B cell (primary cell): Measurements from ENCODE around the gene PTS. TPM values are rescaled to one million over a fixed set of nuclear protein-coding genes. Genes with fewer than 3 reads are reported as not detected.

Experiments used
- ATAC-seq: fragments of 200-7000 bp; cut with Tn5 transposase; one replicate; pipeline ENCODE4 v1.10.0; 2021; ENCODE audit warnings: low read depth, mild to moderate bottlenecking, moderate number of reproducible peaks, moderate library complexity
- CTCF ChIA-PET: fragments of 350-600 bp; sonication (Branson Sonifier 250); formaldehyde crosslinking; loops from one replicate; lab custom pipeline; 2021; ENCODE audit warnings: antibody characterized with exemption, inconsistent platforms; lab: Charles Lee
- POLR2A ChIA-PET: fragments of 350-600 bp; sonication (Branson Sonifier 250); formaldehyde crosslinking; loops from one replicate; lab custom pipeline; 2021; ENCODE audit warnings: antibody characterized with exemption; lab: Charles Lee
- DNase-seq: peaks from one replicate; pipeline ENCODE4 v3.0.0; 2013
- H2AFZ ChIP-seq: 2 replicates; pipeline ENCODE4 v1.6.1; 2012; ENCODE audit warnings: mild to moderate bottlenecking, low read depth, low read length; ENCODE audit not compliant: insufficient read depth, poor library complexity, severe bottlenecking
- H3K27ac ChIP-seq, 2 donors: 1 replicate in 1 of 2; 2 replicates in 1 of 2; pipeline ENCODE4 v1.5.1; 2012 to 2013; ENCODE audit warnings: low read length in 2 of 2, mild to moderate bottlenecking in 2 of 2, moderate library complexity in 1 of 2
- H3K27me3 ChIP-seq, 4 experiments: fragments of 200-600 bp in 1 of 4; sonication (generic) in 1 of 4; replicated peaks in 1 of 4; 1 replicate in 2 of 4; 2 replicates in 2 of 4; pipeline versions ENCODE4 v1.6.1 to v1.7.0; 2013 to 2016; ENCODE audit warnings: low read length in 3 of 4, mild to moderate bottlenecking in 2 of 4, mixed read lengths in 1 of 4, moderate library complexity in 1 of 4; ENCODE audit not compliant: insufficient read depth in 4 of 4, control insufficient read depth in 3 of 4; ENCODE audit errors: control extremely low read depth in 1 of 4
- H3K36me3 ChIP-seq, 2 experiments: replicated peaks in 1 of 2; 1 replicate in 1 of 2; 2 replicates in 1 of 2; pipeline versions ENCODE4 v1.6.1 to v1.7.1; 2013; ENCODE audit warnings: low read length in 1 of 2; ENCODE audit not compliant: insufficient read depth in 2 of 2, control insufficient read depth in 1 of 2; ENCODE audit errors: control extremely low read depth in 1 of 2, extremely low read depth in 1 of 2
- H3K4me1 ChIP-seq, 2 donors: fragments of 200-600 bp in 1 of 2; sonication (generic) in 1 of 2; 1 replicate in 1 of 2; 2 replicates in 1 of 2; pipeline versions ENCODE4 v1.5.1 to v1.6.1; 2013 to 2017; ENCODE audit warnings: low read length in 2 of 2; ENCODE audit not compliant: control insufficient read depth in 2 of 2, insufficient read depth in 2 of 2
- H3K4me2 ChIP-seq: replicated peaks from 2 replicates; pipeline ENCODE3; 2012; ENCODE audit warnings: mild to moderate bottlenecking, low read depth, low read length; ENCODE audit not compliant: poor library complexity, severe bottlenecking
- H3K4me3 ChIP-seq, 5 experiments: fragments of 200-600 bp in 1 of 5; sonication (generic) in 1 of 5; 1 replicate in 3 of 5; 2 replicates in 2 of 5; pipeline versions ENCODE4 v1.5.1 to v1.7.0; 2011 to 2016; ENCODE audit warnings: low read length in 4 of 5, mild to moderate bottlenecking in 4 of 5, low read depth in 2 of 5, control low read depth in 1 of 5, moderate library complexity in 1 of 5; ENCODE audit not compliant: insufficient read depth in 1 of 5; ENCODE audit errors: control extremely low read depth in 1 of 5, extremely low read depth in 1 of 5
- H3K79me2 ChIP-seq: fragments of 200-600 bp; sonication (generic); one replicate; pipeline ENCODE4 v1.6.0; 2016; ENCODE audit warnings: low read length; ENCODE audit not compliant: control insufficient read depth, insufficient read depth
- H3K9ac ChIP-seq: fragments of 200-600 bp; sonication (generic); 2 replicates; pipeline ENCODE4 v1.6.1; 2017; ENCODE audit warnings: mild to moderate bottlenecking, low read length, moderate library complexity
- H3K9me3 ChIP-seq, 3 donors: one replicate each; pipeline versions ENCODE4 v1.6.1 to v1.7.1; 2013; ENCODE audit warnings: low read length in 2 of 3; ENCODE audit not compliant: control insufficient read depth in 2 of 3, insufficient read depth in 1 of 3; ENCODE audit errors: control extremely low read depth in 1 of 3
- H4K20me1 ChIP-seq: 2 replicates; pipeline ENCODE4 v1.6.0; 2012; ENCODE audit warnings: mild to moderate bottlenecking, low read length; ENCODE audit not compliant: insufficient read depth, control insufficient read depth, poor library complexity, severe bottlenecking
- H3K27ac Mint-ChIP-seq: one replicate; pipeline ENCODE4 v1.8.0; 2021; ENCODE audit warnings: mixed read lengths
- H3K27me3 Mint-ChIP-seq: one replicate; pipeline ENCODE4 v1.8.0; 2021; ENCODE audit warnings: mixed read lengths
- H3K4me1 Mint-ChIP-seq: one replicate; pipeline ENCODE4 v1.8.0; 2021; ENCODE audit warnings: mixed read lengths
- H3K4me3 Mint-ChIP-seq: one replicate; pipeline ENCODE4 v1.8.0; 2021; ENCODE audit warnings: mixed read lengths
- H3K9me3 Mint-ChIP-seq: one replicate; pipeline ENCODE4 v1.8.0; 2022; ENCODE audit warnings: mixed read lengths; ENCODE audit not compliant: insufficient read depth
- EZH2 ChIP-seq: IDR thresholded peaks from 2 replicates; pipeline ENCODE4 v1.6.1; 2012; ENCODE audit warnings: borderline replicate concordance, low read depth, mild to moderate bottlenecking, moderate library complexity, low read length; ENCODE audit not compliant: insufficient read depth, poor library complexity, severe bottlenecking
- WGBS: methylation state at CpG from one replicate; pipeline ENCODE4 v1.1.5; 2013; ENCODE audit warnings: missing lambda C conversion rate; ENCODE audit not compliant: insufficient coverage; 5-methylcytosine and 5-hydroxymethylcytosine counted together
- intact Hi-C: fragments of 100-400 bp; cut with micrococcal nuclease; formaldehyde crosslinking; loops from one replicate; pipeline ENCODE4 v1.10.0; 2022
- polyA plus RNA-seq: library from polyadenylated mRNA; depleted of rRNA; stranded (reverse); fragments of >200 nt; gene quantifications from 2 replicates; pipeline ENCODE4 v1.2.3, GENCODE V29; 2012
- total RNA-seq, 2 donors: library from RNA; stranded (reverse); fragments of 120-200 nt in 1 of 2; gene quantifications; 1 replicate in 1 of 2; 2 replicates in 1 of 2; pipeline versions ENCODE4 v1.2.3 to v1.2.4, GENCODE V29; 2013 to 2022
- TF ChIP-seq, protein P1 (sequence below): fragments of 200-600 bp; IDR thresholded peaks from one replicate; pipeline ENCODE4 v1.8.0; 2022; ENCODE audit warnings: antibody characterized with exemption, mild to moderate bottlenecking

The PTS gene
- total and polyA plus RNA-seq, 2 donors (not counting 1 experiment from before 2014, with no cell fraction given), result 36.2 to 36.9 TPM

DNA sequence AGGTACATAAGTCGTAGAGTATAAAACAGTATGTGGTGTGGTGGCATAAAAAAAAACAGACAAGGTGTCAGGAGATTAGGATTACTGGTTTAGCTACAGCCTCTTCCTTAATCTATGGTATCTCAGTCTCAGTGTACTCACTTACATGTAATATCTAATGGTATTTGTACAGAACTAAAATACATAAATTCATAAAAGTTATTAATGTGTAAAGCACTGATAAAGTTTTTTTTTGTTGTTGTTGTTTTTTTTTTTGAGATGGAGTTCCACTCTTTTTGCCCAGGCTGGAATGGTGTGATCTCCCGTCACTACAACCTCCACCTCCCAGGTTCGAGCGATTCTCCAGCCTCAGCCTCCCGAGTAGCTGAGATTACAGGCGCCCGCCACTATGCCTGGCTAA is 2.9 kb downstream of the PTS start:
- 100% methylated on average over 2 of the region's 7 CpGs for WGBS

DNA sequence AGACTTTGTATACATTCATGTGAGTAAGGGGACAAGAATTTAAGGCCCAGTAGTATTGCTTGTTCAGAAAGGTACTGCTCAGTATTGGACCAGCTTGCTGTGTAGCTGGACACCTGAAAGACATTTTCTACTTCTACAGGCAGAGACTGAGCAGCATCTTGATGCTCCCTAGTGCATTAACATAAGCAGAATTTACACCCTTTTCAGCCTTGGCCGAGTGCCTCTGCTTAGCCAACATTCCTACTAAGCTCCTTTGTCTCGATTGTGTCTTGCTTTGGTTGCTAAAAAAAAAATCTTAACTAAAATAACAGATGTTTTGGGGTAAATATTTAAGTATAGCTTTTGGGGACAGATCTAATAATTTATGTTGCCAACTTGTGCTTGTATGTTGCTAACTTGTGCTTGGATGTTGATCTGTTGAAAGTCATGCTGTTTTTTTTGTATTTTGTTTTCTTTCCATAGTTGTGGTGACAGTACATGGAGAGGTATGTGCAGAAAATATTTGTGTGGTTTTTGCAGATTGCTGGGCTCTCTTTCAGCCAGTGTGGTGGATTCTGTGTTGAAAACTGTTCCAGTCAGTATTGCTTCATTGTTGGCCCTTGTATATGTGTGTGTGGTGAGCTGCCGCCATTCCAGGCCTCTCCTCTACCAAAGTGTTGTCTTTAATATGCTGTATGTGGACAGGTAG is 3.7 kb downstream of the PTS start:
- Mint-ChIP-seq H3K27me3 (no peaks in the 10 kb centered on the region), H3K9me3 (no peaks in the 10 kb centered on the region), H3K4me1 (peaks cover 23% of the 10 kb centered on the region), H3K4me3 (no peak overlapping the region), H3K27ac (no peak overlapping the region)
- Histone ChIP-seq H3K27ac (no peak overlapping the region), H3K36me3 (peaks cover 1 to 39% of the 10 kb centered on the region in 2 experiments), H3K4me1 (peaks cover 10 to 18% of the 10 kb centered on the region in 2 donors), H3K4me2 (no peak overlapping the region), H3K9me3 (peaks cover 0 to 3% (median 0%) of the 10 kb centered on the region in 3 donors), H3K27me3 (no peaks in the 10 kb centered on the region), H3K4me3 (no peak overlapping the region), H4K20me1 (no peaks in the 10 kb centered on the region), H2AFZ (no peak overlapping the region), H3K9ac (no peak overlapping the region), H3K79me2 (peaks cover 32% of the 10 kb centered on the region)
- intact Hi-C loops, result loop anchor here (10.0 kb wide), 1 partner anchor 1795 kb away; no protein-coding TSS in a partner anchor
- POLR2A ChIA-PET, result no interaction called here
- CTCF ChIA-PET, result interaction anchor here (2.2 to 20.4 kb wide), 2 partner anchors 10 to 50 kb away, joined by 5 to 471 read pairs; no protein-coding TSS in a partner anchor
- WGBS, result 80% methylated on average over 1 of the region's 3 CpGs
- TF ChIP-seq, protein P1, sequence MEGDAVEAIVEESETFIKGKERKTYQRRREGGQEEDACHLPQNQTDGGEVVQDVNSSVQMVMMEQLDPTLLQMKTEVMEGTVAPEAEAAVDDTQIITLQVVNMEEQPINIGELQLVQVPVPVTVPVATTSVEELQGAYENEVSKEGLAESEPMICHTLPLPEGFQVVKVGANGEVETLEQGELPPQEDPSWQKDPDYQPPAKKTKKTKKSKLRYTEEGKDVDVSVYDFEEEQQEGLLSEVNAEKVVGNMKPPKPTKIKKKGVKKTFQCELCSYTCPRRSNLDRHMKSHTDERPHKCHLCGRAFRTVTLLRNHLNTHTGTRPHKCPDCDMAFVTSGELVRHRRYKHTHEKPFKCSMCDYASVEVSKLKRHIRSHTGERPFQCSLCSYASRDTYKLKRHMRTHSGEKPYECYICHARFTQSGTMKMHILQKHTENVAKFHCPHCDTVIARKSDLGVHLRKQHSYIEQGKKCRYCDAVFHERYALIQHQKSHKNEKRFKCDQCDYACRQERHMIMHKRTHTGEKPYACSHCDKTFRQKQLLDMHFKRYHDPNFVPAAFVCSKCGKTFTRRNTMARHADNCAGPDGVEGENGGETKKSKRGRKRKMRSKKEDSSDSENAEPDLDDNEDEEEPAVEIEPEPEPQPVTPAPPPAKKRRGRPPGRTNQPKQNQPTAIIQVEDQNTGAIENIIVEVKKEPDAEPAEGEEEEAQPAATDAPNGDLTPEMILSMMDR, result no peak
- TF ChIP-seq EZH2, result no peak
- DNase-seq (no peak), ATAC-seq (no peak)

More for the DNA sequence above, 2.9 kb downstream of the PTS start:
- ChIA-PET CTCF (interaction anchor here (1.8 to 20.4 kb wide), 3 partner anchors 10 to 51 kb away, joined by 4 to 471 read pairs (median 5); no protein-coding TSS in a partner anchor), POLR2A (no interaction called here)
- Mint-ChIP-seq H3K27ac (no peak overlapping the region), H3K27me3 (no peaks in the 10 kb centered on the region), H3K9me3 (no peaks in the 10 kb centered on the region), H3K4me1 (peaks cover 23% of the 10 kb centered on the region), H3K4me3 (no peak overlapping the region)
- no peaks in the 10 kb centered on the region for H4K20me1 ChIP-seq
- ATAC-seq, result no peak
- peaks cover 10 to 18% of the 10 kb centered on the region in 2 donors for H3K4me1 ChIP-seq
- H3K79me2 ChIP-seq, result peaks cover 32% of the 10 kb centered on the region
- H3K36me3 ChIP-seq, result peaks cover 1 to 39% of the 10 kb centered on the region in 2 experiments
- no peak overlapping the region for H3K27ac ChIP-seq
- no peak overlapping the region for H3K9ac ChIP-seq
- no peak for DNase-seq
- TF ChIP-seq, protein P1, result no peak
- no peak for TF ChIP-seq EZH2
- H3K27me3 ChIP-seq, result no peaks in the 10 kb centered on the region
- intact Hi-C loops, result loop anchor here (10.0 kb wide), 1 partner anchor 1794 kb away; no protein-coding TSS in a partner anchor
- H3K4me2 ChIP-seq, result no peak overlapping the region
- peaks cover 0 to 3% (median 0%) of the 10 kb centered on the region in 3 donors for H3K9me3 ChIP-seq
- no peak overlapping the region for H2AFZ ChIP-seq
- H3K4me3 ChIP-seq, result no peak overlapping the region
